CD4-positive, alpha-beta T cell (primary cell): ENCODE results near the gene CIP2A. TPM values are rescaled to one million over a fixed set of nuclear protein-coding genes. Genes with fewer than 3 reads are reported as not detected.

Source experiments
- ATAC-seq: fragments of 200-7000 bp; cut with Tn5 transposase; one replicate; pipeline ENCODE4 v1.10.0; 2022; ENCODE audit warnings: mild to moderate bottlenecking; ENCODE audit not compliant: poor library complexity
- CTCF ChIA-PET: fragments of 350-600 bp; sonication (Branson Sonifier 250); formaldehyde crosslinking; loops from one replicate; lab custom pipeline; 2021; ENCODE audit warnings: antibody characterized with exemption, inconsistent platforms; lab: Charles Lee
- POLR2A ChIA-PET: fragments of 350-600 bp; sonication (Branson Sonifier 250); formaldehyde crosslinking; loops from one replicate; lab custom pipeline; 2021; ENCODE audit warnings: antibody characterized with exemption, inconsistent platforms; lab: Charles Lee
- DNase-seq, 14 experiments: peaks; one replicate each; pipeline ENCODE4 v3.0.0-alpha.2; 2013 to 2020; ENCODE audit warnings: mixed read lengths in 2 of 14
- H3K27ac ChIP-seq, 2 donors: one replicate each; pipeline versions ENCODE4 v1.5.1 to v1.7.0; 2013; ENCODE audit warnings: low read length in 2 of 2, low read depth in 1 of 2, mild to moderate bottlenecking in 1 of 2
- H3K27me3 ChIP-seq, 2 experiments: 1 replicate in 1 of 2; 2 replicates in 1 of 2; pipeline versions ENCODE4 v1.6.1 to v1.7.0; 2013; ENCODE audit warnings: low read length in 2 of 2, control low read depth in 1 of 2, mild to moderate bottlenecking in 1 of 2, moderate library complexity in 1 of 2; ENCODE audit not compliant: insufficient read depth in 2 of 2, control insufficient read depth in 1 of 2
- H3K36me3 ChIP-seq: one replicate; pipeline ENCODE4 v1.6.1; 2013; ENCODE audit warnings: low read length, control low read depth; ENCODE audit not compliant: insufficient read depth
- H3K4me1 ChIP-seq: one replicate; pipeline ENCODE4 v1.6.1; 2013; ENCODE audit warnings: low read length, control low read depth; ENCODE audit not compliant: insufficient read depth
- H3K4me3 ChIP-seq: one replicate; pipeline ENCODE4 v1.5.1; 2013; ENCODE audit warnings: mild to moderate bottlenecking, low read length, moderate library complexity
- H3K9me3 ChIP-seq, 2 experiments: 1 replicate in 1 of 2; 2 replicates in 1 of 2; pipeline versions ENCODE4 v1.6.1 to v1.7.0; 2013; ENCODE audit warnings: low read length in 2 of 2, mild to moderate bottlenecking in 2 of 2, control low read depth in 1 of 2, moderate library complexity in 1 of 2; ENCODE audit not compliant: control insufficient read depth in 1 of 2, insufficient read depth in 1 of 2
- H3K27ac Mint-ChIP-seq: one replicate; pipeline ENCODE4 v1.8.0; 2020; ENCODE audit warnings: mixed read lengths
- H3K27me3 Mint-ChIP-seq: one replicate; pipeline ENCODE4 v1.8.0; 2021; ENCODE audit warnings: mixed read lengths
- H3K36me3 Mint-ChIP-seq: one replicate; pipeline ENCODE4 v1.8.0; 2021; ENCODE audit warnings: low read depth, mixed read lengths
- H3K4me1 Mint-ChIP-seq: one replicate; pipeline ENCODE4 v1.8.0; 2021; ENCODE audit warnings: low read depth, mixed read lengths
- H3K4me3 Mint-ChIP-seq: one replicate; pipeline ENCODE4 v1.8.0; 2020; ENCODE audit warnings: mild to moderate bottlenecking, mixed read lengths
- H3K9me3 Mint-ChIP-seq: one replicate; pipeline ENCODE4 v1.8.0; 2020; ENCODE audit warnings: mixed read lengths
- intact Hi-C, 2 experiments: fragments of 100-400 bp; cut with DNase I in 1 of 2; cut with micrococcal nuclease in 1 of 2; formaldehyde crosslinking; loops; one replicate each; pipeline versions ENCODE4 v1.15.1 to v1.9.0; 2023 to 2025; cut with DNase I, micrococcal nuclease
- total RNA-seq, 174 experiments: library from RNA in 2 of 174; stranded (reverse) in 2 of 174; gene quantifications; one replicate each; pipeline ENCODE4 v1.2.3 and lab custom pipeline; 2021 to 2026
- TF ChIP-seq, protein P1 (sequence below): fragments of 200-600 bp; IDR thresholded peaks from one replicate; pipeline ENCODE4 v1.8.0; 2022; ENCODE audit warnings: antibody characterized with exemption, mild to moderate bottlenecking

Gene CIP2A
- total RNA-seq, 2 experiments from 2014 or later: 2.7 to 3.9 TPM

DNA sequence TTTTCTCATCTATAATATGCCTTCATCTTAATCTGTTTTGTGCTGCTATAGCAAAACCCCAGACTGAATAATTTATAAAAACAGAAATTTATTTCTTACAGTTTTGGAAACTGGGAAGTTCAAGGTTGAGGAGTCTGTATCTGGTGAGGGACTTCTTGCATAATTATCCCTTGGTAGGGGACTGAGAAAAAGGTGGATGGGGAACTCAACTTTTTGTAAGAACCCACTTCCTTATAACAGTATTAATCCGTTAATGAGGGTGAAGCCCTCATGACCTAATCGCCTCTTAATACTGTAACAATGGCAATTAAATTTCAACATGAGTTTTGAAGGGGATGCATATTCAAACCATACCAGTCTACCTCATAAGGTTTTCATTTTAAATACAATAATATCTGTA is 61.4 kb downstream of the CIP2A start:
- no peaks in the 10 kb centered on the region for H3K9me3 ChIP-seq
- no peak overlapping the region for H3K4me3 Mint-ChIP-seq
- intact Hi-C loops: no loop called here
- H3K36me3 ChIP-seq: no peaks in the 10 kb centered on the region
- no peak overlapping the region for H3K27ac Mint-ChIP-seq
- ATAC-seq (no peak), DNase-seq (no peak)
- TF ChIP-seq, protein P1, sequence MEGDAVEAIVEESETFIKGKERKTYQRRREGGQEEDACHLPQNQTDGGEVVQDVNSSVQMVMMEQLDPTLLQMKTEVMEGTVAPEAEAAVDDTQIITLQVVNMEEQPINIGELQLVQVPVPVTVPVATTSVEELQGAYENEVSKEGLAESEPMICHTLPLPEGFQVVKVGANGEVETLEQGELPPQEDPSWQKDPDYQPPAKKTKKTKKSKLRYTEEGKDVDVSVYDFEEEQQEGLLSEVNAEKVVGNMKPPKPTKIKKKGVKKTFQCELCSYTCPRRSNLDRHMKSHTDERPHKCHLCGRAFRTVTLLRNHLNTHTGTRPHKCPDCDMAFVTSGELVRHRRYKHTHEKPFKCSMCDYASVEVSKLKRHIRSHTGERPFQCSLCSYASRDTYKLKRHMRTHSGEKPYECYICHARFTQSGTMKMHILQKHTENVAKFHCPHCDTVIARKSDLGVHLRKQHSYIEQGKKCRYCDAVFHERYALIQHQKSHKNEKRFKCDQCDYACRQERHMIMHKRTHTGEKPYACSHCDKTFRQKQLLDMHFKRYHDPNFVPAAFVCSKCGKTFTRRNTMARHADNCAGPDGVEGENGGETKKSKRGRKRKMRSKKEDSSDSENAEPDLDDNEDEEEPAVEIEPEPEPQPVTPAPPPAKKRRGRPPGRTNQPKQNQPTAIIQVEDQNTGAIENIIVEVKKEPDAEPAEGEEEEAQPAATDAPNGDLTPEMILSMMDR: no peak
- no peaks in the 10 kb centered on the region for H3K4me1 ChIP-seq
- H3K4me1 Mint-ChIP-seq: no peaks in the 10 kb centered on the region
- CTCF ChIA-PET: no interaction called here
- no peaks in the 10 kb centered on the region for H3K9me3 Mint-ChIP-seq
- peaks cover 0 to 7% of the 10 kb centered on the region in 2 experiments for H3K27me3 ChIP-seq
- H3K36me3 Mint-ChIP-seq: no peaks in the 10 kb centered on the region
- H3K27ac ChIP-seq: no peak overlapping the region
- peaks cover 45% of the 10 kb centered on the region for H3K27me3 Mint-ChIP-seq
- H3K4me3 ChIP-seq: no peak overlapping the region
- POLR2A ChIA-PET: no interaction called here

DNA sequence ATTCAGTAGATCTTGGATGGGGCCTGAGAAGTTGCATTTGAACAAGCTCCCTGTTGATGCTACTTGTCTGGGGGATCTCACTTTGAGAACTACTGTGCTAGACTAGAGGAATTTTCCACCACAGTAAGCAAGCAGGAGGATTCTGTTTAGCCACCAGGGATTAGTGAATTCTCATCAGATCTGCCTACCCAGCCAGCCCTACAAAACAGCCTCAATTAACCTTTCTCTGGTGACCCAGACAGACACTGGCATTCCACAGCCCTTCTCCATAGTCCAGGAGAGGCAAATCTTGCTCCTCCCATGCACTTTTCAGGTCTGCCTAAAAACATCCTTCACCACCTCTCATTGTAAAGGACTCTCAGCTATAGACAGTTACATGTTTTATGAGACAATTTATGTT is 62.1 kb downstream of the CIP2A start:
- H3K27me3 ChIP-seq: peaks cover 0 to 7% of the 10 kb centered on the region in 2 experiments
- peaks cover 39% of the 10 kb centered on the region for H3K27me3 Mint-ChIP-seq
- TF ChIP-seq, protein P1: no peak
- H3K27ac Mint-ChIP-seq: no peak overlapping the region
- ATAC-seq (no peak), DNase-seq (no peak)
- no peaks in the 10 kb centered on the region for H3K9me3 ChIP-seq
- H3K4me1 Mint-ChIP-seq: no peaks in the 10 kb centered on the region
- intact Hi-C loops: no loop called here
- no peak overlapping the region for H3K4me3 ChIP-seq
- H3K4me3 Mint-ChIP-seq: no peak overlapping the region
- H3K27ac ChIP-seq: no peak overlapping the region
- no peaks in the 10 kb centered on the region for H3K36me3 Mint-ChIP-seq
- CTCF ChIA-PET: no interaction called here
- H3K4me1 ChIP-seq: no peaks in the 10 kb centered on the region
- no peaks in the 10 kb centered on the region for H3K36me3 ChIP-seq
- no peaks in the 10 kb centered on the region for H3K9me3 Mint-ChIP-seq
- POLR2A ChIA-PET: no interaction called here

DNA sequence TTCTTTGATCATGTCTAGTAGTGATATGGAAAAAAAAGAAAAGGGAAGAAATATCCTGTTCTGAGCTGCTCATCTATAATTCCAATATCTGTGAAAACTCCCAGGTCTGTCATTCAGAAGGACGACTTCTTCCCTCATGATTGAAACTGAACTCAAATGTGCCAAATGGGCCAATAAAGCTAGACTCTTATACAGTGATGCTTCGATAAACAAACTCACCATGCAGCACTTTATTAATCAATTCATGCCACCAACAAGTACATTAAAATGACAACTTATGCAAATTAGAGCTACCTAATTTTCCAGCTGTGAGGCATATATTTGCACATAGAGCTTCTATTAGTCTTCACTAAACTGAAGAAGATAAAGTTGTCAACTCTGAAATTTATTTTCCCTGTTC is 63.3 kb downstream of the CIP2A start:
- H3K27me3 Mint-ChIP-seq: peaks cover 33% of the 10 kb centered on the region
- DNase-seq (no peak), ATAC-seq (no peak)
- POLR2A ChIA-PET: interaction anchor here (0.6 kb wide), 1 partner anchor 414 kb away, joined by 3 read pairs; no protein-coding TSS in a partner anchor
- intact Hi-C loops: no loop called here
- no peaks in the 10 kb centered on the region for H3K4me1 Mint-ChIP-seq
- H3K9me3 ChIP-seq: no peaks in the 10 kb centered on the region
- no peak overlapping the region for H3K27ac ChIP-seq
- H3K36me3 ChIP-seq: no peaks in the 10 kb centered on the region
- H3K4me1 ChIP-seq: no peaks in the 10 kb centered on the region
- CTCF ChIA-PET: no interaction called here
- no peak overlapping the region for H3K27ac Mint-ChIP-seq
- peaks cover 0 to 7% of the 10 kb centered on the region in 2 experiments for H3K27me3 ChIP-seq
- H3K4me3 ChIP-seq: no peak overlapping the region
- TF ChIP-seq, protein P1: no peak
- no peaks in the 10 kb centered on the region for H3K36me3 Mint-ChIP-seq
- no peaks in the 10 kb centered on the region for H3K9me3 Mint-ChIP-seq
- H3K4me3 Mint-ChIP-seq: no peak overlapping the region
